Vagina (tissue), 2 donors: Measurements from ENCODE around the gene ZNF708.

ENCODE experiments used
- CTCF ChIP-seq, 3 experiments: fragments of 450-650 bp in 2 of 3; fragments of 200-600 bp in 1 of 3; sonication (generic) in 1 of 3; IDR thresholded peaks; one replicate each; pipeline ENCODE4 v1.5.1; 2017 to 2019; ENCODE audit warnings: antibody characterized with exemption in 3 of 3, mild to moderate bottlenecking in 2 of 3, moderate library complexity in 2 of 3
- POLR2A ChIP-seq, 2 donors: fragments of 450-650 bp; IDR thresholded peaks; one replicate each; pipeline ENCODE4 v1.6.1; 2017; ENCODE audit warnings: antibody characterized with exemption in 2 of 2, mild to moderate bottlenecking in 2 of 2, moderate library complexity in 2 of 2

DNA sequence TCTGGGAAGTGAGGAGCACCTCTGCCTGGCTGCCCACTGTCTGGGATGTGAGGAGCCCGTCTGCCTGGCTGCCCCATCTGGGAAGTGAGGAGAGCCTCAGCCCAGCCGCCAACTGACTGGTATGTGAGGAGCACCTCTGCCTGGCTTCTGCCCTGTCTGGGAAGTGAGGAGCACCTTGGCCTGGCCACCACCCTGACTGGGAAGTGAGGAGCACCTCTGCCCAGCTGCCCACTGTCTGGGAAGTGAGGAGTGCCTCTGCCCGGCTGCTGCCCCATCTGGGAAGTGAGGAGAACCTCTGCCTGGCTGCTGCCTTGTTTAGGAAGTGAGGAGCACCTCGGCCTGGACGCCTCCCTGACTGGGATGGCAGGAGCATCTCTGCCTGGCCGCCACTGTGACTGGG, 64.8 kb downstream of the ZNF708 start:
- TF ChIP-seq CTCF (IDR thresholded peaks at IDR 0.05) (no peak), POLR2A (IDR thresholded peaks at IDR 0.05) (no peak)
